AG20443 (cell line): ENCODE data around the gene TMEM150C.

Experiments used
- DNase-seq: peaks from one replicate; pipeline ENCODE4 v3.0.0; 2012; ENCODE audit warnings: low spot score, mixed read lengths

TMEM150C gene

DNA sequence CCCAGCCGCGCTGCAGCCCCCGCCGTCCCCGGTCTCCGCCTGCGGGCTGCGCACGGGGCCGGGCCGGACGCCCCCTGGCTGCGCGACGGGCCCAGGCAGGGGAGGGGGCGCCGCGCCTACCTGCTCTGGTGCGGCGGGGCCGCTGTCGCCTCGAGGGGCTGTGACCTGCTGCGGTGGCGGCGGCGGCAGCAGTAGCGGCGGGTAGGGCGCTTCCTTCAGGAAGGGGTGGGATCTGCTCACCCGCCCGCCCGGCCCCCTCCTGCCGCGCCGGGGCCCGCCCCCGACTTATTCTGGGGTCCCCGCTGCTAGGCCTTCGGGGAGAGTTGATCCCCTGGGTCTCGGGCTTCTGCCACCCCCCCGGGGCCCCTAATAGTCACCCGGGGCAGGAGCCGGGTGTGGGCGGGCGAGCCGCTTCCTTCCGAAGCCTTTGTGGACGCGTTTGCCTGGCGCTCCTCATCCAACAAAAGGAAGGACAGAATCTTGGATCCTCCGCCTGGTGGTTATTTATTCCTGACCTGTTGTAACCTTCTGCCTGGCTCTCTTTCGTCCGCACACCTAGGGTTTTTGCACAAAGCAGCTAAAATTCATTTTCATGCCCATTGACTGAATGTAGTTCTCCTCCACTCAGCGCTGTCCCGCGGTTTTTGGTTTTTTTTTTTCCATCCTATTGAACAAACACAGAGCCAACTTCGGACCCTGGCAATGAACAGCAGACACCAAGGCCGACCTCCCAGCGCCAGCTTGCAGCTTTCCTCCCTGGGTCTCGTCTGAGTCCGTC, at the start of gene TMEM150C:
TMEM150C (minus strand) TSS at position 203 of the 778 bp plus-strand sequence. CDS start 57,331 bp downstream, outside the sequence.
- peak; percentile 59 for DNase-seq

- DNase-seq, result no peak
Measured at GRCh38 chr4:82611527-82611926, 49.7 kb upstream of the TMEM150C start.

DNA sequence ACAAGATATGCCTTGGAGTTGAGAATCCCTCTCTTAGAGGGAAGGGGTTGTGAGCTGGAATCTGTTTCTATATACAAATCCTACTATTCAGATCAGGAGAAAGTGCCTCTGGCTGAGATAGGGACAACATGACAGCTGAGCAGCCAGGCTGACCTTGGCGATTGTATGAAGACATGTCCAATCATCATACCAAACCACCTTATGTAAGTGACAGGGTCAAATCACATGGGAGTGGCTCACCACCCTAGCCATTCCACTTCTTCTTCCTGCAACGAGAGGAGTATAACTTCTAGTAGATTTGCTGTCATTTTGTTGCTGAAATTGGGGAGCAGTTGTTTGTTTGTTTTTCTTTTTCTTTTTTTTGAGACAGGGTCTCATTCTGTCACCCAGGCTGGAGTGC, 48.3 kb upstream of the TMEM150C start:
- DNase-seq, result no peak

- no peak for DNase-seq
Measured at GRCh38 chr4:82606622-82607021, 44.8 kb upstream of the TMEM150C start.

- DNase-seq, result no peak
Measured at GRCh38 chr4:82604522-82604921, 42.7 kb upstream of the TMEM150C start.

- DNase-seq, result peak; percentile 20
Measured at GRCh38 chr4:82601242-82602015, 39.6 kb upstream of the TMEM150C start.

- DNase-seq, result no peak
Measured at GRCh38 chr4:82599336-82599735, 37.5 kb upstream of the TMEM150C start.

- no peak for DNase-seq
Measured at GRCh38 chr4:82594456-82594855, 32.7 kb upstream of the TMEM150C start.

DNA sequence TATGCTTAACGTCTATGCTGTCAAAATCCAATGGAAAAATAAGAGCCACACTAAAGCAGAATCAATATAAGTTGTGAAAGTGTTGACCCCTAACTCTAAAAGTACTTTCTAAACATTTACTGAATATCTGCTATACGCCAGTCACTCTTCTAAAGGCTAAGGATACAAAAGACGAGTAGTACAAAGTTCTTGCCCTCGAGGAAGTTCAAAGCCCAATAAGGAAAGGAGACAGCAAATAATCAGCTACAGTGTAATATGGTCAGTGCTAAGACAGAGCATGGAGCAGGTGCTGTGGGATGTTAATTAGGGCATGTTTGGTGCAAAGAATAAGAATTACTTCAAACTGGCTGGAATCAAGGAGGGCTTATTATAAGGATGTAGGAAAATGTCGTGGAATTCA, 31.6 kb upstream of the TMEM150C start:
- DNase-seq, result no peak

DNA sequence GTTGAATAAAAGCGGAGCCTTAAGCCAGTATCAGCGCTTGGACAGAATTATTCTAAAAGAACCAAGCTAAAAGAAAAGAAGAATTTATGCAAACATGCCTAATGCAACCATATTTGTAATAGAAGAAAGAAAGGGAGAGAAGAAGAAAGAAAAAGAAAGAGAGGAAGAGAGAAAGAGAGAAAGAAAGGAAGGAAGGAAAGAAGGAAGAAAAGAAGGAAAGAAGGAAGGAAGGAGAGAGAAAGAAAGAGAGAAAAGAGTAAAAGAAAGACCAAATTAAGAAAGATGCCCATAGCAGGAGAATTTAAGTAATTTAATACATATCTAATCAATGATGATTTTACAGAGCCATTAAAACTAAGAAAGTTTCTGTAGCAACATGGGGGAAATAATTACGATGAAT, 30.9 kb upstream of the TMEM150C start:
- DNase-seq, result no peak

DNA sequence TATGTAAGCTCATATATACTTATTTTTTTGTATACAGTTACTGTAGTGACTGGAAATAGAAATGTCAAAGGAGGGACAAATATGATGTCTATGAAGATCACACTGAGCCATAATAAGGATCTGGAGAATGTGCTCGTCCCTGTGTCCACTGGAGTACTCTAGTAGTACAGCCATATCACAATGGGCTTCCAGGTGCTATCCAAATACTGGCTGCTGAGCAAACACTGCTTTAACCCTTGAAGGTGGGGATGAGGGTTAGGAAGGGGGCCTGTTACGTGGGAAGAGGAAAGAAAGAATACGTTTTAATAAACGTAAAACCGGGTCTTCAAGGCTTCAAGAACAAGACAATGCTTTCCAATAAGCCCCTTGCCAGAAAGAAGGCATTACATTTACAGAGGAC, 29.8 kb upstream of the TMEM150C start:
- DNase-seq, result no peak

- DNase-seq, result no peak
Measured at GRCh38 chr4:82589756-82590155, 28.0 kb upstream of the TMEM150C start.

DNA sequence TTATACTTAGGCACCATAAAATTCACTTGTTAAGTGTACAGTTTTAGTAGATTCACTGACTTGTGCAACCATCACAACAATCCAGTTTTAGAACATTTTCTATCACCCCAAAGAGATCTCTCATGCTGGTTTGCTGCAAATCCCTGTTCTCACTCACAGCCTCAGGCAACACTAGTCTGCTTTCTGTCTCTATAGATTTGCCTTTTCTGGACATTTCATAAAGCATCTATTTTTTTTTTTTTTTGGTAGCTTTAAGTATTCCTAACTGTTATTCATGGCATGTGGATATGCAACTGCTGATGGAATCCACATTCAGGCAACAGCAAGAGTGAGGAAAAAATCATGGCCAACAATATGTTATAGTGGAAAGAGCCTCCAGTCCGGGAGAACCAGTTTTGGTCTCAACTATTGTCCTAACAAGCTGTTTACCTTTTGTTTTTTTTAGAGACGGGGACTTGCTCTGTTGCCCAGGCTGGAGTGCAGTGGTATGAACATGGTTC, 27.0 kb upstream of the TMEM150C start:
- no peak for DNase-seq

DNA sequence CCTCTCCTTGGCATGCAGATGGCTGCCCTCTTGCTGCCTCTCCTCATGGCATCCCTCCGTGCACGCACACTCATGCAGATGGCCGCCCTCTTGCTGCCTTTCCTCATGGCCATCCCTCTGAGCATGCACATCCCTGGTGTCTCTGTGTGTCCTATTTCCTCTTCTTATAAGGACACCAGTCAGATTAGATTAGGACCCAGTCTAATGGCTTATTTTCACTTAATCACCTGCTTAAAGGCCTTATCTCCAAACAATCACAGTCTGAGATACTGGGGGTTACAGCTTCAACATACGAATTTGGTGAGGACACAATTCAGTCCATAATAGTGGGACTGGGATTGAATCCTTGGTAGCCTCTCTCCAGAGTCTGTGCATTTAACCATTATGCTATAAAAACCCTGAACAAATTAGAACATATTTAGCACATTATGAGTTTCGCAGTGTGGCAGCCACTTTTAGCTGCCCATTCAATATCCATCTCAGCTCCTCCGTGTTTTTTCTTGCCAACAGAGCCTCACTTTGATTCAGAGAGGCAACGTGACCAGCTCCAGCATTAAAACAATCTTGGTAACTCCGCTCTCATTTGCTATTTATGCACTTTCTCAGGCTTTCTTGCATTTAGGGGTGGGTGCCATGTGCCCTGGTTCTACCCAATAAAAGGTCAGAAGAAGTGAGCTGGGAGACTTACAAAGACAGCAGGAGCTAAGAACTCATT, 26.2 kb upstream of the TMEM150C start:
- no peak for DNase-seq

GRCh38 chr4:82585690-82586435, 24.1 kb upstream of the TMEM150C start:
- no peak for DNase-seq

- DNase-seq, result no peak
Measured at GRCh38 chr4:82584931-82585330, 23.1 kb upstream of the TMEM150C start.

GRCh38 chr4:82583897-82584587, 22.3 kb upstream of the TMEM150C start:
- no peak for DNase-seq

DNA sequence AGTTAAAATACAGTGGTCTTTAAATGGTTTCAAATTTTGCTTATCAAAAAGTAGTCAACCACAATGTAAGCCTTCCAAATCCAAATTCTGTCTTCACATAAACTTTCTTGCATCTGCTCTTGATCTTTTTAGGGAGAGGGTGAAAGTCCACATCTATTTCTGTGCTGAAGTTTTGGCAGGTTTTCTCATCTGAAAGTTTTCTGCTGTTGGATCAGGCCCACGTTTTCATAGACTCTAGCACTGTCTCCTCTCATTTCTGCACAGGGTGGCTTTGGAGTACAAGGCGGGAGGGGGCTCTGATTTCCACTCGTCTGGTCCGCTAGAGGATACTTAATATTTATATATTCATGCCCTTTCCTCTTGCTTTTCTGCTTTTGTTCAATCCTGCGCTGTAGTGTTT, 18.1 kb upstream of the TMEM150C start:
- DNase-seq, result no peak

DNA sequence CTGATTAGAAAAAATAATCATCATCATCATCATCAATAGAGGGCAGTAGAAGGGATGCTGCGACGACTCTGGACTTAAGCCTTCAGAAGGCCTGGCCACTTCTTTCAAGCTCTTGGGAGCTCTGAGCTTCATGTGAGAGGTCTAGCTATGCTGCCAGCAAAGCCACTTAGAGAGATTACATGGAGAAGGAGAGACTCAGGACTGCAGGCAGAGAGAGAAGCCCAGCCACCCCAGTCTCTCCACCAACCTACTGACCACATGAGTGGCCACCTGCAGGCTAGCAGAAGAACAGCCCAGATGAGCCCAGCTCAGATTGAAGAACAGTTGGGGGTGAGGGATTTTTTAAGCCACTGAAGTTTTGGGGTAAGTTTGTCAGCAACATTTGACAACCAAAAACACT, 17.1 kb upstream of the TMEM150C start:
- DNase-seq, result no peak

DNA sequence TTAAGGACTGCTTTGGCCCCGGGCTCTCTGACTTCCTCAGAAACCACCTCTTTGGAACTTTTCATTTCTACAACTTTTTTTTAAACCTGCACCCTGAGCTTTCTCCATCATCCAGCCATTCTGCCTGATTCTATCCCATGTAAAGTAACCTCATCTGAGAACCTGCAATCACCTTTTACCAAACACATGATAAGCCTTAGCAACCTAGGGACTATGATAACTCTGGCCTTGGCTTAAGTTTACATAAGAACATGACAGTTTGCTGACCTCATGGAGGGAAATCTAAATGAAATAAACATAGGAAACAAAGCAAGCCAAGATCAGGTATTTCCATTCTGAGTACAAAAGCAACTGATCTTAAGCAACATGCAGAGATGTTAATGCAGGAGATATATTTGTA, 15.7 kb upstream of the TMEM150C start:
- no peak for DNase-seq

GRCh38 chr4:82569727-82570126, 7.9 kb upstream of the TMEM150C start:
- no peak for DNase-seq
